H1 (cell line): ENCODE data around the gene ZNF609. TPM values are rescaled to one million over a fixed set of nuclear protein-coding genes. Genes with fewer than 3 reads are reported as not detected.

Experiments used
- BCL11A ChIP-seq, 2 experiments: IDR thresholded peaks; one replicate each; pipeline ENCODE4 v1.6.1; 2011; ENCODE audit warnings: low read depth in 2 of 2, low read length in 2 of 2, mild to moderate bottlenecking in 2 of 2
- BRCA1 ChIP-seq: IDR thresholded peaks from 2 replicates; pipeline ENCODE4 v1.6.1; 2012; ENCODE audit warnings: low read depth, low read length, improper control_type of control experiment
- JUND ChIP-seq: IDR thresholded peaks from 2 replicates; pipeline ENCODE4 v1.6.1; 2011; ENCODE audit warnings: mild to moderate bottlenecking, improper control_type of control experiment, low read length
- MAFK ChIP-seq: IDR thresholded peaks from 2 replicates; pipeline ENCODE4 v1.6.1; 2012; ENCODE audit warnings: low read depth, mild to moderate bottlenecking, improper control_type of control experiment, low read length
- RAD21 ChIP-seq, 2 experiments: IDR thresholded peaks in 1 of 2; conservative IDR thresholded peaks in 1 of 2; 2 replicates each; pipeline ENCODE4 v1.6.1; 2011; ENCODE audit warnings: low read depth in 2 of 2, low read length in 2 of 2, improper control_type of control experiment in 1 of 2, inconsistent platforms in 1 of 2, mild to moderate bottlenecking in 1 of 2, moderate library complexity in 1 of 2
- SIX5 ChIP-seq: IDR thresholded peaks from 2 replicates; pipeline ENCODE4 v1.6.1; 2011; ENCODE audit warnings: mild to moderate bottlenecking, low read depth, low read length
- SUZ12 ChIP-seq: fragments of 200-600 bp; sonication (generic); IDR thresholded peaks from 2 replicates; pipeline ENCODE4 v1.6.1; 2012; ENCODE audit warnings: mild to moderate bottlenecking, inconsistent platforms, low read length, moderate library complexity, mixed read lengths
- polyA plus RNA-seq, 7 experiments: library from polyadenylated mRNA; depleted of rRNA in 3 of 7; stranded (reverse) in 5 of 7; unstranded in 2 of 7; fragments of >200 nt in 5 of 7; fragments of 200-250 nt in 2 of 7; gene quantifications; 1 replicate in 5 of 7; 2 replicates in 1 of 7; 4 replicates in 1 of 7; pipeline versions ENCODE4 v1.2.1 to v1.2.3, GENCODE V29; 2011 to 2013; ENCODE audit warnings: missing spikeins in 2 of 7, mixed read lengths in 2 of 7
- total RNA-seq: library from RNA; stranded (reverse); fragmentation: NEBNext Ultra II Directional; extraction: Animal tissue kit (Norgen Biotek cat#: 25700); gene quantifications from 2 replicates; pipeline ENCODE4 v1.2.1, GENCODE V29; 2021
- TF ChIP-seq, protein P1 (sequence below): fragments of 300-600 bp; sonication (generic); IDR thresholded peaks from 2 replicates; pipeline ENCODE4 v1.7.1; 2012; ENCODE audit warnings: low read length, moderate library complexity, mild to moderate bottlenecking, inconsistent platforms; ENCODE audit not compliant: insufficient replicate concordance
- TF ChIP-seq, protein P2 (sequence below): IDR thresholded peaks from 2 replicates; pipeline ENCODE4 v1.6.1; 2012; ENCODE audit warnings: low read length, inconsistent platforms

The ZNF609 gene
- total and polyA plus RNA-seq, 2 of the 8 experiments (the other 6 are each of a cell fraction or from before 2014, with no cell fraction given), result 15.5 to 47.8 TPM

DNA sequence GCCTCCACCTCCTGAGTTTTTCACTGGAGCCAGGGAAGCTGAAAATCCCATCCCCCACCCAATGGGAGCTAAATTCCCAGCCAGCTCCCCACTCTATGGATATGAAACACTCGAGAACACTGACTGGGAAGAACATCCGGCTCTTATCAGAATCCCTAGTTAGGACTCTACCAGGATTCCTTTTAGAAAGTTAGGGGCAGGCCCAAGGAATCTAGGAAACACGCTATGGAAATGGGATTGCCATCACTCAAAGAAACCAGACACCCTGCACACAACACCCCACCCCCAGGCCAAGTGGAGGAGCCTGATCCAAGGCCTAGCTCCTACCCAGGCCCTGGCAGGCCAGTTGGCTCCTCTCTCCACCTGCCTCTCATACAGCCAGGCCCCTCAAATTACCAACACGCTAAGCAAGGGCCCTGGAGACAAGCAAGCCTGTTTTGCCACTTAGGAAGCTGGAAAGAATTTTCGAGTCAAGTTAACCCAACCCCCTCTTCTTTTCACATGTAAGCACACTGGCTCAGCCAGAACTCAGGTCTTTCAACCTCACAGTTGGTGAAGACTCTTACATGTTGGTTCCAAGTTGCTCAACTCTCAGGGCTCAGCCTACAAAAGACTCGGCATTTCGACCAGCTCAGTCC lies 239.5 kb downstream of the ZNF609 start (continued):
- TF ChIP-seq, protein P1, sequence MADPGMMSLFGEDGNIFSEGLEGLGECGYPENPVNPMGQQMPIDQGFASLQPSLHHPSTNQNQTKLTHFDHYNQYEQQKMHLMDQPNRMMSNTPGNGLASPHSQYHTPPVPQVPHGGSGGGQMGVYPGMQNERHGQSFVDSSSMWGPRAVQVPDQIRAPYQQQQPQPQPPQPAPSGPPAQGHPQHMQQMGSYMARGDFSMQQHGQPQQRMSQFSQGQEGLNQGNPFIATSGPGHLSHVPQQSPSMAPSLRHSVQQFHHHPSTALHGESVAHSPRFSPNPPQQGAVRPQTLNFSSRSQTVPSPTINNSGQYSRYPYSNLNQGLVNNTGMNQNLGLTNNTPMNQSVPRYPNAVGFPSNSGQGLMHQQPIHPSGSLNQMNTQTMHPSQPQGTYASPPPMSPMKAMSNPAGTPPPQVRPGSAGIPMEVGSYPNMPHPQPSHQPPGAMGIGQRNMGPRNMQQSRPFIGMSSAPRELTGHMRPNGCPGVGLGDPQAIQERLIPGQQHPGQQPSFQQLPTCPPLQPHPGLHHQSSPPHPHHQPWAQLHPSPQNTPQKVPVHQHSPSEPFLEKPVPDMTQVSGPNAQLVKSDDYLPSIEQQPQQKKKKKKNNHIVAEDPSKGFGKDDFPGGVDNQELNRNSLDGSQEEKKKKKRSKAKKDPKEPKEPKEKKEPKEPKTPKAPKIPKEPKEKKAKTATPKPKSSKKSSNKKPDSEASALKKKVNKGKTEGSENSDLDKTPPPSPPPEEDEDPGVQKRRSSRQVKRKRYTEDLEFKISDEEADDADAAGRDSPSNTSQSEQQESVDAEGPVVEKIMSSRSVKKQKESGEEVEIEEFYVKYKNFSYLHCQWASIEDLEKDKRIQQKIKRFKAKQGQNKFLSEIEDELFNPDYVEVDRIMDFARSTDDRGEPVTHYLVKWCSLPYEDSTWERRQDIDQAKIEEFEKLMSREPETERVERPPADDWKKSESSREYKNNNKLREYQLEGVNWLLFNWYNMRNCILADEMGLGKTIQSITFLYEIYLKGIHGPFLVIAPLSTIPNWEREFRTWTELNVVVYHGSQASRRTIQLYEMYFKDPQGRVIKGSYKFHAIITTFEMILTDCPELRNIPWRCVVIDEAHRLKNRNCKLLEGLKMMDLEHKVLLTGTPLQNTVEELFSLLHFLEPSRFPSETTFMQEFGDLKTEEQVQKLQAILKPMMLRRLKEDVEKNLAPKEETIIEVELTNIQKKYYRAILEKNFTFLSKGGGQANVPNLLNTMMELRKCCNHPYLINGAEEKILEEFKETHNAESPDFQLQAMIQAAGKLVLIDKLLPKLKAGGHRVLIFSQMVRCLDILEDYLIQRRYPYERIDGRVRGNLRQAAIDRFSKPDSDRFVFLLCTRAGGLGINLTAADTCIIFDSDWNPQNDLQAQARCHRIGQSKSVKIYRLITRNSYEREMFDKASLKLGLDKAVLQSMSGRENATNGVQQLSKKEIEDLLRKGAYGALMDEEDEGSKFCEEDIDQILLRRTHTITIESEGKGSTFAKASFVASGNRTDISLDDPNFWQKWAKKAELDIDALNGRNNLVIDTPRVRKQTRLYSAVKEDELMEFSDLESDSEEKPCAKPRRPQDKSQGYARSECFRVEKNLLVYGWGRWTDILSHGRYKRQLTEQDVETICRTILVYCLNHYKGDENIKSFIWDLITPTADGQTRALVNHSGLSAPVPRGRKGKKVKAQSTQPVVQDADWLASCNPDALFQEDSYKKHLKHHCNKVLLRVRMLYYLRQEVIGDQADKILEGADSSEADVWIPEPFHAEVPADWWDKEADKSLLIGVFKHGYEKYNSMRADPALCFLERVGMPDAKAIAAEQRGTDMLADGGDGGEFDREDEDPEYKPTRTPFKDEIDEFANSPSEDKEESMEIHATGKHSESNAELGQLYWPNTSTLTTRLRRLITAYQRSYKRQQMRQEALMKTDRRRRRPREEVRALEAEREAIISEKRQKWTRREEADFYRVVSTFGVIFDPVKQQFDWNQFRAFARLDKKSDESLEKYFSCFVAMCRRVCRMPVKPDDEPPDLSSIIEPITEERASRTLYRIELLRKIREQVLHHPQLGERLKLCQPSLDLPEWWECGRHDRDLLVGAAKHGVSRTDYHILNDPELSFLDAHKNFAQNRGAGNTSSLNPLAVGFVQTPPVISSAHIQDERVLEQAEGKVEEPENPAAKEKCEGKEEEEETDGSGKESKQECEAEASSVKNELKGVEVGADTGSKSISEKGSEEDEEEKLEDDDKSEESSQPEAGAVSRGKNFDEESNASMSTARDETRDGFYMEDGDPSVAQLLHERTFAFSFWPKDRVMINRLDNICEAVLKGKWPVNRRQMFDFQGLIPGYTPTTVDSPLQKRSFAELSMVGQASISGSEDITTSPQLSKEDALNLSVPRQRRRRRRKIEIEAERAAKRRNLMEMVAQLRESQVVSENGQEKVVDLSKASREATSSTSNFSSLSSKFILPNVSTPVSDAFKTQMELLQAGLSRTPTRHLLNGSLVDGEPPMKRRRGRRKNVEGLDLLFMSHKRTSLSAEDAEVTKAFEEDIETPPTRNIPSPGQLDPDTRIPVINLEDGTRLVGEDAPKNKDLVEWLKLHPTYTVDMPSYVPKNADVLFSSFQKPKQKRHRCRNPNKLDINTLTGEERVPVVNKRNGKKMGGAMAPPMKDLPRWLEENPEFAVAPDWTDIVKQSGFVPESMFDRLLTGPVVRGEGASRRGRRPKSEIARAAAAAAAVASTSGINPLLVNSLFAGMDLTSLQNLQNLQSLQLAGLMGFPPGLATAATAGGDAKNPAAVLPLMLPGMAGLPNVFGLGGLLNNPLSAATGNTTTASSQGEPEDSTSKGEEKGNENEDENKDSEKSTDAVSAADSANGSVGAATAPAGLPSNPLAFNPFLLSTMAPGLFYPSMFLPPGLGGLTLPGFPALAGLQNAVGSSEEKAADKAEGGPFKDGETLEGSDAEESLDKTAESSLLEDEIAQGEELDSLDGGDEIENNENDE, result peak; percentile 8
- TF ChIP-seq JUND (no peak), RAD21 (IDR thresholded peaks at IDR 0.05 in 1 of 2, conservative IDR thresholded peaks at IDR 0.05 in 1 of 2; ENCODE audit: low read depth in 2 of 2, low read length in 2 of 2) (peak in 1 of 2 experiments; percentile 3; a peak in 1 of 4 replicates), BRCA1 (no peak), BCL11A (IDR thresholded peaks at IDR 0.05; ENCODE audit: low read depth in 2 of 2, low read length in 2 of 2) (no peak), SUZ12 (no peak), SIX5 (no peak), MAFK (no peak)
- TF ChIP-seq, protein P2, sequence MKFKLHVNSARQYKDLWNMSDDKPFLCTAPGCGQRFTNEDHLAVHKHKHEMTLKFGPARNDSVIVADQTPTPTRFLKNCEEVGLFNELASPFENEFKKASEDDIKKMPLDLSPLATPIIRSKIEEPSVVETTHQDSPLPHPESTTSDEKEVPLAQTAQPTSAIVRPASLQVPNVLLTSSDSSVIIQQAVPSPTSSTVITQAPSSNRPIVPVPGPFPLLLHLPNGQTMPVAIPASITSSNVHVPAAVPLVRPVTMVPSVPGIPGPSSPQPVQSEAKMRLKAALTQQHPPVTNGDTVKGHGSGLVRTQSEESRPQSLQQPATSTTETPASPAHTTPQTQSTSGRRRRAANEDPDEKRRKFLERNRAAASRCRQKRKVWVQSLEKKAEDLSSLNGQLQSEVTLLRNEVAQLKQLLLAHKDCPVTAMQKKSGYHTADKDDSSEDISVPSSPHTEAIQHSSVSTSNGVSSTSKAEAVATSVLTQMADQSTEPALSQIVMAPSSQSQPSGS, result peak; percentile 79; the same call in 1 of the 2 replicates
